B cell (primary cell): ENCODE measurements around the gene MYO18A. TPM values are rescaled to one million over a fixed set of nuclear protein-coding genes. Genes with fewer than 3 reads are reported as not detected.

Experiments
- ATAC-seq: fragments of 200-7000 bp; cut with Tn5 transposase; one replicate; pipeline ENCODE4 v1.10.0; 2021; ENCODE audit warnings: low read depth, mild to moderate bottlenecking, moderate number of reproducible peaks, moderate library complexity
- CTCF ChIA-PET: fragments of 350-600 bp; sonication (Branson Sonifier 250); formaldehyde crosslinking; loops from one replicate; lab custom pipeline; 2021; ENCODE audit warnings: antibody characterized with exemption, inconsistent platforms; lab: Charles Lee
- POLR2A ChIA-PET: fragments of 350-600 bp; sonication (Branson Sonifier 250); formaldehyde crosslinking; loops from one replicate; lab custom pipeline; 2021; ENCODE audit warnings: antibody characterized with exemption; lab: Charles Lee
- DNase-seq: peaks from one replicate; pipeline ENCODE4 v3.0.0; 2013
- H2AFZ ChIP-seq: 2 replicates; pipeline ENCODE4 v1.6.1; 2012; ENCODE audit warnings: mild to moderate bottlenecking, low read depth, low read length; ENCODE audit not compliant: insufficient read depth, poor library complexity, severe bottlenecking
- H3K27ac ChIP-seq, 2 donors: 1 replicate in 1 of 2; 2 replicates in 1 of 2; pipeline ENCODE4 v1.5.1; 2012 to 2013; ENCODE audit warnings: low read length in 2 of 2, mild to moderate bottlenecking in 2 of 2, moderate library complexity in 1 of 2
- H3K27me3 ChIP-seq, 4 experiments: fragments of 200-600 bp in 1 of 4; sonication (generic) in 1 of 4; replicated peaks in 1 of 4; 1 replicate in 2 of 4; 2 replicates in 2 of 4; pipeline versions ENCODE4 v1.6.1 to v1.7.0; 2013 to 2016; ENCODE audit warnings: low read length in 3 of 4, mild to moderate bottlenecking in 2 of 4, mixed read lengths in 1 of 4, moderate library complexity in 1 of 4; ENCODE audit not compliant: insufficient read depth in 4 of 4, control insufficient read depth in 3 of 4; ENCODE audit errors: control extremely low read depth in 1 of 4
- H3K36me3 ChIP-seq, 2 experiments: replicated peaks in 1 of 2; 1 replicate in 1 of 2; 2 replicates in 1 of 2; pipeline versions ENCODE4 v1.6.1 to v1.7.1; 2013; ENCODE audit warnings: low read length in 1 of 2; ENCODE audit not compliant: insufficient read depth in 2 of 2, control insufficient read depth in 1 of 2; ENCODE audit errors: control extremely low read depth in 1 of 2, extremely low read depth in 1 of 2
- H3K4me1 ChIP-seq, 2 donors: fragments of 200-600 bp in 1 of 2; sonication (generic) in 1 of 2; 1 replicate in 1 of 2; 2 replicates in 1 of 2; pipeline versions ENCODE4 v1.5.1 to v1.6.1; 2013 to 2017; ENCODE audit warnings: low read length in 2 of 2; ENCODE audit not compliant: control insufficient read depth in 2 of 2, insufficient read depth in 2 of 2
- H3K4me2 ChIP-seq: replicated peaks from 2 replicates; pipeline ENCODE3; 2012; ENCODE audit warnings: mild to moderate bottlenecking, low read depth, low read length; ENCODE audit not compliant: poor library complexity, severe bottlenecking
- H3K4me3 ChIP-seq, 5 experiments: fragments of 200-600 bp in 1 of 5; sonication (generic) in 1 of 5; 1 replicate in 3 of 5; 2 replicates in 2 of 5; pipeline versions ENCODE4 v1.5.1 to v1.7.0; 2011 to 2016; ENCODE audit warnings: low read length in 4 of 5, mild to moderate bottlenecking in 4 of 5, low read depth in 2 of 5, control low read depth in 1 of 5, moderate library complexity in 1 of 5; ENCODE audit not compliant: insufficient read depth in 1 of 5; ENCODE audit errors: control extremely low read depth in 1 of 5, extremely low read depth in 1 of 5
- H3K79me2 ChIP-seq: fragments of 200-600 bp; sonication (generic); one replicate; pipeline ENCODE4 v1.6.0; 2016; ENCODE audit warnings: low read length; ENCODE audit not compliant: control insufficient read depth, insufficient read depth
- H3K9ac ChIP-seq: fragments of 200-600 bp; sonication (generic); 2 replicates; pipeline ENCODE4 v1.6.1; 2017; ENCODE audit warnings: mild to moderate bottlenecking, low read length, moderate library complexity
- H3K9me3 ChIP-seq, 3 donors: one replicate each; pipeline versions ENCODE4 v1.6.1 to v1.7.1; 2013; ENCODE audit warnings: low read length in 2 of 3; ENCODE audit not compliant: control insufficient read depth in 2 of 3, insufficient read depth in 1 of 3; ENCODE audit errors: control extremely low read depth in 1 of 3
- H4K20me1 ChIP-seq: 2 replicates; pipeline ENCODE4 v1.6.0; 2012; ENCODE audit warnings: mild to moderate bottlenecking, low read length; ENCODE audit not compliant: insufficient read depth, control insufficient read depth, poor library complexity, severe bottlenecking
- H3K27ac Mint-ChIP-seq: one replicate; pipeline ENCODE4 v1.8.0; 2021; ENCODE audit warnings: mixed read lengths
- H3K27me3 Mint-ChIP-seq: one replicate; pipeline ENCODE4 v1.8.0; 2021; ENCODE audit warnings: mixed read lengths
- H3K4me1 Mint-ChIP-seq: one replicate; pipeline ENCODE4 v1.8.0; 2021; ENCODE audit warnings: mixed read lengths
- H3K4me3 Mint-ChIP-seq: one replicate; pipeline ENCODE4 v1.8.0; 2021; ENCODE audit warnings: mixed read lengths
- H3K9me3 Mint-ChIP-seq: one replicate; pipeline ENCODE4 v1.8.0; 2022; ENCODE audit warnings: mixed read lengths; ENCODE audit not compliant: insufficient read depth
- CTCF ChIP-seq: fragments of 200-600 bp; IDR thresholded peaks from one replicate; pipeline ENCODE4 v1.8.0; 2022; ENCODE audit warnings: antibody characterized with exemption, mild to moderate bottlenecking
- EZH2 ChIP-seq: IDR thresholded peaks from 2 replicates; pipeline ENCODE4 v1.6.1; 2012; ENCODE audit warnings: borderline replicate concordance, low read depth, mild to moderate bottlenecking, moderate library complexity, low read length; ENCODE audit not compliant: insufficient read depth, poor library complexity, severe bottlenecking
- WGBS: methylation state at CpG from one replicate; pipeline ENCODE4 v1.1.5; 2013; ENCODE audit warnings: missing lambda C conversion rate; ENCODE audit not compliant: insufficient coverage; 5-methylcytosine and 5-hydroxymethylcytosine counted together
- intact Hi-C: fragments of 100-400 bp; cut with micrococcal nuclease; formaldehyde crosslinking; loops from one replicate; pipeline ENCODE4 v1.10.0; 2022
- polyA plus RNA-seq: library from polyadenylated mRNA; depleted of rRNA; stranded (reverse); fragments of >200 nt; gene quantifications from 2 replicates; pipeline ENCODE4 v1.2.3, GENCODE V29; 2012
- total RNA-seq, 2 donors: library from RNA; stranded (reverse); fragments of 120-200 nt in 1 of 2; gene quantifications; 1 replicate in 1 of 2; 2 replicates in 1 of 2; pipeline versions ENCODE4 v1.2.3 to v1.2.4, GENCODE V29; 2013 to 2022

Gene MYO18A
- total and polyA plus RNA-seq, 2 donors (not counting 1 experiment from before 2014, with no cell fraction given), result 72.2 to 155 TPM

GRCh38 chr17:29190592-29191207, 10.5 kb upstream of the MYO18A start:
- no peak overlapping the region for H3K4me2 ChIP-seq
- Mint-ChIP-seq H3K4me1 (peaks cover 8% of the 10 kb centered on the region), H3K27ac (no peak overlapping the region), H3K4me3 (no peak overlapping the region), H3K27me3 (peaks cover 6% of the 10 kb centered on the region), H3K9me3 (no peaks in the 10 kb centered on the region)
- H3K9me3 ChIP-seq, result no peaks in the 10 kb centered on the region
- H3K9ac ChIP-seq, result no peak overlapping the region
- no peaks in the 10 kb centered on the region for H3K79me2 ChIP-seq
- 76% methylated on average over 4 of the region's 4 CpGs for WGBS
- no peaks in the 10 kb centered on the region for H3K36me3 ChIP-seq
- ChIA-PET POLR2A (no interaction called here), CTCF (interaction anchor here (1.1 to 4.9 kb wide), 2 partner anchors 10 to 18 kb away, joined by 3 to 32 read pairs; partner anchors contain the start of gene MYO18A)
- H4K20me1 ChIP-seq, result no peaks in the 10 kb centered on the region
- intact Hi-C loops, result no loop called here
- no peak overlapping the region for H3K27ac ChIP-seq
- TF ChIP-seq CTCF (no peak), EZH2 (no peak)
- H3K4me1 ChIP-seq, result peaks cover 8 to 10% of the 10 kb centered on the region in 2 donors
- no peak for ATAC-seq
- no peak overlapping the region for H3K4me3 ChIP-seq
- no peak for DNase-seq
- H3K27me3 ChIP-seq, result no peaks in the 10 kb centered on the region
- H2AFZ ChIP-seq, result no peak overlapping the region

DNA sequence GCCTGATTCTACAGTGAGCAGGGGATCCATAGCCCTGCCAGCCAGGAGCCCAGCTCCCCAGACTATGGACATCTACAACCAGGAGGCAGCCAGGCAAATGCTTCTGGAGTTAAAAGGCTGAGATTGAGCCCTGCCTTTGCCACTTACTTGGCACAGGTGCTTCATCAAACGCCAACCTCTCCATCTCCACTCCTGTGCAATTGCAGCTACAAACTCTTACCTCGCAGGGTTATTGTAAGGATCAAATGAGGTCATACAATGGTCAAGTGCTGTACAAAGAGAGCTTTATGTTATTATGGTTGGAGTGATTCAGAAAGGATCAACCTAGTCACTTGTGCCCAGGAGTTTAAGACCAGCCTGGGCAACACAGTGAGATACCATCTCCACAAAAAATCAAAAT, 9.8 kb upstream of the MYO18A start:
- Mint-ChIP-seq H3K27ac (no peak overlapping the region), H3K9me3 (no peaks in the 10 kb centered on the region), H3K4me3 (no peak overlapping the region), H3K27me3 (peaks cover 6% of the 10 kb centered on the region), H3K4me1 (peaks cover 1% of the 10 kb centered on the region)
- Histone ChIP-seq H3K9me3 (no peaks in the 10 kb centered on the region), H3K79me2 (no peaks in the 10 kb centered on the region), H3K4me3 (no peak overlapping the region), H2AFZ (no peak overlapping the region), H3K9ac (no peak overlapping the region), H3K27ac (no peak overlapping the region), H4K20me1 (no peaks in the 10 kb centered on the region), H3K4me1 (peaks cover 2 to 4% of the 10 kb centered on the region in 2 donors), H3K36me3 (no peaks in the 10 kb centered on the region), H3K4me2 (no peak overlapping the region), H3K27me3 (no peaks in the 10 kb centered on the region)
- DNase-seq (no peak), ATAC-seq (no peak)
- intact Hi-C loops, result no loop called here
- WGBS, result no CpG with 5 or more reads among the region's 2 CpGs
- CTCF ChIA-PET, result interaction anchor here (0.8 to 4.9 kb wide), 2 partner anchors 9 to 10 kb away, joined by 3 to 32 read pairs; partner anchors contain the start of gene MYO18A
- POLR2A ChIA-PET, result no interaction called here
- TF ChIP-seq EZH2 (no peak), CTCF (no peak)
